GM21528 (cell line): ENCODE results near the gene IWS1.

Experiments used
- ATAC-seq: cut with Tn5 transposase; IDR thresholded peaks from one replicate; pipeline ENCODE4 v1.9.1; 2021; ENCODE audit warnings: mild to moderate bottlenecking, moderate library complexity; ENCODE audit not compliant: unreplicated experiment, low FRiP score

IWS1 gene

DNA sequence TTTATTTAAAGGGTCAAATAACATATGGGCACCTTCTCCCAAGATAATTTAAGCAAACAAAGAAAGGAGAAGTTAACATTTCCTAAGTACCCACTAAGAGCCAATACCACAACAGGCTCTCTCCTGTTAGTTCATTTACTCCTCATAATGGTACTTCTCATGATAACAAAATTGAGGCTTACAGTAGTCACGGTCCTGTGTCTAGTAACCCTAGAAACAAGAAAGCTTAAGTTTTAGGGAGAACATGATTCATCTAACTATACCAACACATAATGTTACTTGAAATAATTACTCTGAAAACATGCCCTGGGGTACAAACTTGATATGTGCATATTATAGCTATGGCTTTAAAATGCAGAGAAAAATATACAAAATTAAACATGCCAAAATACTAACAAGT, 19.8 kb downstream of the IWS1 start:
- no peak for ATAC-seq

DNA sequence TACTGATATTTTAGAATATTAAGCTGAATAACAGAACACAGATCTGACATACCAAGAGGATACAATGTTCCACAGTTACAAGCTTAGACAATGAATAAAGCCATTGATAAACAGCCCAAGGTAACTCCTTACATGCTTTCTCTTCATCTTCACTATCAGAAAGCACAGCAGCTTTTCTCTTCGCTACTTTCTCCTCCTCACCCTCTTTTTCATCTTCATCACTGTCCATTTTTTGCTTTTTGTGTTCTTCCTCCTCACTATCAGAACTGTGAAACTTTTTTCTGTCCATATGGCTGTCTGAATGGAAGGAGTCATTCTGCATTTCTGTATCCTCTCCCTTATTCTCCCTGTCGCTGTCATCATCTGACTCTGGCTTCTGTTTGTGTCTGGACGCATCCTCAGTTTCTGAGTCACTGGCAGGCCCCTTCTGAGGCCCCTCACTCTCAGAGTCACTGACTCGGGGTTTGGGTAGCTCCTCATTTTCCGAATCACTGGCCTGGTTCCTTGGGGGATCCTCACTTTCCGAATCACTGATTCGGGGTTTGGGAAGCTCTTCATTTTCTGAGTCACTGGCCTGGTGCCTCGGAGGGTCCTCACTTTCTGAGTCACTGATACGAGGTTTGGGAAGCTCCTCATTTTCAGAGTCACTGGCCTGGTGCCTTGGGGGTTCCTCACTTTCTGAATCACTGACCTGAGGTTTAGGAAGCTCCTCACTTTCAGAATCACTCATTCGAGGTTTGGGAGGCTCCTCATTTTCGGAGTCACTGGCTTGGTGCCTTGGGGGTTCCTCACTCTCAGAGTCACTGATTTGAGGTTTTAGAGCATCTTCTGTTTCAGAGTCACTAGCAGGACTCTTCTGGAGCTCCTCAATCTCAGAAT, 21.5 kb downstream of the IWS1 start:
- ATAC-seq: no peak

DNA sequence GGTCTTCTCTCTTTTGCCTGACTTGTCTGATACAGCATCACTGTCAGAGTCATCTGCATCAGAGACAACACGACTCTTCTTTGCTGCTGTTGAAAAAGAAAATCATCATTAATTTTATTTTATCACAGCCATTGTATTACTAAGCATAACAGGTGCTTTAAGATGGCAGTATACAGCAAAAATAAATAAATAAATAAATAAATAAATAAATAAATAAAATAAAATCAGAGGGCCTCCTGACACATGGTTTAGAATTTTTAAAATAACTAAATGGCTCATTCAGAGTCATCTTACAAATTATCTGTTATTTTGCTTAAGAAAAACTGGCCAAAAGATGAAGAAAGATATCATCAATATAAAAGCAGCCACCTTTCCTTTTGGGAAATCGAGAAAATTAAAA, 22.8 kb downstream of the IWS1 start:
- no peak for ATAC-seq

GRCh38 chr2:127498386-127498785, 27.9 kb downstream of the IWS1 start:
- no peak for ATAC-seq

DNA sequence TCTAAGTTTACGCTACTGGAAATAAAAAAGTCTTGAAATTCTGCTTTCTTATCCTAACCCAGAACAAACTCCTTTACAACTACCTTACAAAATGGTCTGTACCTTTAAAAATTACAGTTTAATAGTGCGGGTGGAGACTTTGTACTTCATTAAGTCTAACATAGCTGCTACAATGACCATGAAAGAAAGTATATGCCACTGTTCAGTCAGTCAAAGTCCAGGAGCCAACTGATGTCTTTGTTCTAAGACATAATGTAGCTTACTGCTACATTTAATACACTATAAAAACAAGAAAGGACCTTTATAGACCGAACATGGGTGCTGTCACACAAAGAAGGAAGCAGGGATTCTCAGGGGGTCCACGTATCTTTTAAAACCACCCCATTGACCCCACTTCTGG, 36.0 kb downstream of the IWS1 start:
- no peak for ATAC-seq

DNA sequence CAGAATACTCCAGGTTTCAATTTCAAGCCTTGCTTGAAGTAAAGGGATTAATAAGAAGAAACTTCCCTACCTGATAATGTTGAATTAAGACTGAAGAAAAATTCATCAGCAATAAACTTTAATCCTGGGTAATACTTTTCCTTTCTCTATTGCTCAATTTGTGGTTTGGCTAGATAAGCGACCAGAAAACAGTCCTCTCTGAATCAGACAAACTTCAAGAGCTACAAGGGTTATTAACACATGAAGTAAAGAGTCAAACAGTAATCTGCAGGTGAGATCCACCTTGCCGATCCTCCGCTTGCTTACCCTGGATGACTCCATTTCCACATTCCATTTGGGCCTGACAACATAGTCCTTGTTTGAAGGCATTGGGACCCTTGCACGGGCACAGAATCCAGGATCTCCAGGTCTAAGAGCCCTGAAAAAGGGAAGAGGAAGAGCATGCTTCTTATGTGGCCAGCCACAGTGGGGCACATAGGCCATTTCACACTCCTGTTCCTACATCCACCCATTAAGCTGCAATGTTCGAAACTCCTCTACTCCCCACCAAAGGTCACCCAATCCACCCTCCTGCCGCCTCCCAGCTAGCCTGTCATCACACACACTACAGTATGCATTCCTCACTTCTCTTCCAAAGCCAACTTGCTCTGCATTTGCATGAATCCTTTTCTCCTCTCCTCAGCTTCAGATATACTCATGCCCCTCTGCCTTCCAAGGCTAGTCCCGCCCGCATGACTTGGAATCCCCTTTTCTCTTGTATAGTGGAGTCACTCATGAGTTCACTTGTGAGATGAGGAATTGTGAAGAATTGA, 39.8 kb downstream of the IWS1 start:
- ATAC-seq: no peak

DNA sequence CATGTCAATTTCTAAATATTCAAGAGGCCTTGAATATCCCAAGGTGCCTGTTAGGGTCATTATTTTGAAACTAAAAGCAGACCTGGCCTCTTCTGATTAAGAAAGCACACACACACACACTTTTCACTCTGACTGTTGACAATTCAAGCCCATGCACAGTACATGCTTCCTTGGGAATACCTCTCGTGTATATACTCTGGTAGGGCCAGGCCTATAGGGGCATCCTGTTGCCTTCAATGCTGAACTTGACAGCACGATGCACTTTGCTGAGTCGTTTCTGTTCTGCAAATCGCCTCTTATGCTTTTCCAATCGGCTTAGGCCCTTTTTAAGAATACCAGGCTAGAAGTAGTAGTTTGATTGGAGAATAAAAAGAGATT, 40.6 kb downstream of the IWS1 start:
- no peak for ATAC-seq

- ATAC-seq: no peak
Measured at GRCh38 chr2:127485051-127485693, 41.1 kb downstream of the IWS1 start.

- no peak for ATAC-seq
Measured at GRCh38 chr2:127482031-127482430, 44.3 kb downstream of the IWS1 start.

- no peak for ATAC-seq
Measured at GRCh38 chr2:127479866-127480743, 46.2 kb downstream of the IWS1 start.

GRCh38 chr2:127479219-127479825, 47.0 kb downstream of the IWS1 start:
- ATAC-seq: no peak

GRCh38 chr2:127475788-127476187, 50.5 kb downstream of the IWS1 start:
- no peak for ATAC-seq

GRCh38 chr2:127472268-127472667, 54.0 kb downstream of the IWS1 start:
- ATAC-seq: no peak

DNA sequence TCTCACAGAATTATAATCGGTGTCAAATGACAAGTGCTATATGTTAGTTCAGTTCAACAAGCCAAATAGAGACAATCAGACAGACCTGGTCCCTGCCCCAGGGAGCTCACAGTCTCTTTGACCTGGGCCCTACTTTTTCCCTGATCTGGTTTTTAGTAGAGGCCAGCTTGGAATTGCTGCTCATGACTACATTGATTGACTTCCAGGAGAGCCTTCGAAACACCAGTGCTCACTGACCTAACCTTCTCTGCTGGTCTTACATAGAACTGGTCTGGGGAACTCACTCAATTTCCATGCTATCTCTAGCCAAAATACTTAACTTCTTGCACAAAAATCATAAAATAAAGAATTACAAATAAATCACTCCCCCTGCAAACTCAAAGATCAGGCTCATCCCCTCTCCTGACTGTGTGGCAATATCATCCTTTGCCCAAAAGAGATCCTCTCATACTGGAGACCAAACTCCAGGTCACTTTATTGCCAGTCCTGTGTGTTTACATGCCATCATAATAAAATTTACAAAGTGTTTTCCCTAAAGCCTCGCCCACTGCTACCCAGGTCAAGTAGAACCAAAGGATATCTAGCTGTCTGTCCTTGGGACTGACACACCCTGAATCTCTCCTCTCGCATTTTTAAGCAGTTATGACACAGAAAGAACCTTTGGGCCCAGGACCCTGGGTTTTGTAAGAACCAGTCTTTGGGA, 54.9 kb downstream of the IWS1 start:
- no peak for ATAC-seq

DNA sequence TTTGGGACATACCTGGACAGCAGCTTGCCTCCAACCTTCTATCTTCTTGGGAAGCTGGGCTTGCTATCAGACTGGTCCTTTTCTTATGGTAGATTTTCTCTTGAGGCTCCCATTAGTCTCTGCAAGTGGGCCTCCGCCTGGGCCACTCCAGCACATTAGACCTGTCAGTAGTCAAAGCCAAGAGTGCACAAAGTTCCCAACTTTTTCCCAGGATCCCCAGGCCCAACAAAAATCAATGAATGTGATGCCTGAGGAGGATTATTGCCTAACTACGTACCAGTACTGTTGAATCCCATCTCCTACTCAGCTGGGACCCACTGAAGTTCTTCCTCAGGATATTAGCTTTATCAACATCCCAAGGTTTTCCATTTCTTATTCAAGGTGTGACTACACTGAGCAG, 56.3 kb downstream of the IWS1 start:
- ATAC-seq: no peak

GRCh38 chr2:127469051-127469450, 57.2 kb downstream of the IWS1 start:
- ATAC-seq: no peak

- ATAC-seq: no peak
Measured at GRCh38 chr2:127465258-127465657, 61.0 kb downstream of the IWS1 start.

DNA sequence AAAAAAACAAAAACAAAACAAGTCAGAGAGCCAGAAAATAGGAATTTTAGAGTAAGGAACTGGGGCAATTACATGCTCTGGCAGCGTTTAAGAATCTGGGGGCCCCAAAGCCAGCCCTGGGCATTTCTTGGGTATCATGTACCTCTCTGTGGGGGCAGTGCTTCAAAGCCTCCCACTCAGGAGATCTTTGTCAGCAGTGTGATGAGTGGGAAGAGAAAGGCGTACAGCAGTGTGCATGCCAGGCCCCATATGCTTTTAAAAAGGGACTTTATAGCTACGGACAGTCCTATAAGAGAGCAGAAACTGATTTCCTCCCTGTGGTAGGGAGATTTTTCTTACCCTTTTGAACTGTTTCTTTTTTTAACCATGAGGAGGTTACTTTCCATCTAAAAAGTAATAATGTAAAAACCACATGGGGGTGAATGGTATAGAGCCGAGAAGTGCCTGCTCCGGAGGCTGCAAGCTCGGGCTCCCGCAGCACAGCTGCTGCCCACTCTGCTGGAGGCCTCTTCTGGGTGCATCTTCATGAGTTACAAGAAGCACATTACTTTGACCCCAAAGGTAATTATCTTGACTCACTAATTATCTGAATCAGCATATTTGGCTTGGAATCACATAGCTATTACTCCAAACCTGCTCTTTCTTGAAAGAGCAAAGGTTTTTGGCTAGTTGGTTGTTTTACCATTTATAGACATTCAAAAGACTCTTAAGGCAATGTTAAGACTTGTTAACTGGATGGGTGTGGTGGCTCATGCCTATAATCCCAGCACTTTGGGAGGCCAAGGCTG, 61.6 kb downstream of the IWS1 start:
- ATAC-seq: no peak
